HEK293 (cell line): ENCODE measurements around the gene JTB.

Source experiments
- CTCF ChIA-PET: fragments of 350-600 bp; formaldehyde crosslinking; extraction: SDS; loops from one replicate; lab custom pipeline; 2021; ENCODE audit warnings: antibody characterized with exemption; lab: Yijun Ruan, JAX
- POLR2A ChIA-PET: fragments of 300-600 bp; formaldehyde crosslinking; extraction: SDS; loops from one replicate; lab custom pipeline; 2020; ENCODE audit warnings: antibody characterized with exemption, inconsistent platforms; lab: Yijun Ruan, JAX
- H3K27ac ChIP-seq: fragments of 200-500 bp; sonication (Bioruptor generic); 2 replicates; pipeline ENCODE4 v1.5.1; 2014; ENCODE audit warnings: low read depth, low read length, control low read depth, inconsistent platforms; ENCODE audit errors: extremely low read depth
- H3K36me3 ChIP-seq, 2 experiments: fragments of 200-500 bp in 1 of 2; sonication (Bioruptor generic) in 1 of 2; 1 replicate in 1 of 2; 2 replicates in 1 of 2; pipeline ENCODE4 v1.5.1; 2014 to 2017; ENCODE audit warnings: inconsistent platforms in 2 of 2, low read length in 2 of 2; ENCODE audit not compliant: control insufficient read depth in 2 of 2, insufficient read depth in 1 of 2
- H3K4me1 ChIP-seq: fragments of 200-500 bp; sonication (Bioruptor generic); 2 replicates; pipeline ENCODE4 v1.5.1; 2014; ENCODE audit warnings: mild to moderate bottlenecking, low read length, inconsistent platforms; ENCODE audit not compliant: control insufficient read depth, insufficient read depth
- H3K4me3 ChIP-seq: 2 replicates; pipeline ENCODE4 v1.5.1; 2011; ENCODE audit warnings: low read depth, mild to moderate bottlenecking, control low read depth, low read length, moderate library complexity
- H3K9me3 ChIP-seq: fragments of 200-500 bp; sonication (Bioruptor generic); 2 replicates; pipeline ENCODE4 v1.5.1; 2014; ENCODE audit warnings: low read depth, low read length, inconsistent platforms; ENCODE audit not compliant: control insufficient read depth, insufficient read depth
- GLIS2 ChIP-seq: fragments of 450-650 bp; formaldehyde crosslinking; IDR thresholded peaks from 2 replicates; pipeline ENCODE4 v1.5.1; 2016; ENCODE audit warnings: missing biosample characterization, missing genetic modification characterization
- OSR2 ChIP-seq: fragments of 450-650 bp; formaldehyde crosslinking; IDR thresholded peaks from 2 replicates; pipeline ENCODE4 v1.5.1; 2016; ENCODE audit warnings: missing biosample characterization, missing genetic modification characterization
- SCRT2 ChIP-seq: fragments of 450-650 bp; formaldehyde crosslinking; IDR thresholded peaks from 2 replicates; pipeline ENCODE4 v1.5.1; 2016; ENCODE audit warnings: missing biosample characterization, missing genetic modification characterization
- ZFP3 ChIP-seq: fragments of 450-650 bp; formaldehyde crosslinking; IDR thresholded peaks from 2 replicates; pipeline ENCODE4 v1.5.1; 2016; ENCODE audit warnings: low read depth, missing biosample characterization, missing genetic modification characterization
- ZNF138 ChIP-seq: fragments of 450-650 bp; formaldehyde crosslinking; IDR thresholded peaks from 2 replicates; pipeline ENCODE4 v1.5.1; 2016; ENCODE audit warnings: missing biosample characterization, missing genetic modification characterization, borderline replicate concordance
- ZNF16 ChIP-seq: fragments of 450-650 bp; formaldehyde crosslinking; IDR thresholded peaks from 2 replicates; pipeline ENCODE4 v1.5.1; 2016; ENCODE audit warnings: low read depth, missing biosample characterization, missing genetic modification characterization
- ZNF19 ChIP-seq: fragments of 450-650 bp; formaldehyde crosslinking; IDR thresholded peaks from 2 replicates; pipeline ENCODE4; 2016; ENCODE audit warnings: missing biosample characterization, missing genetic modification characterization, low read depth
- ZNF2 ChIP-seq: fragments of 450-650 bp; formaldehyde crosslinking; IDR thresholded peaks from 2 replicates; pipeline ENCODE4 v1.5.1; 2016; ENCODE audit warnings: missing biosample characterization, missing genetic modification characterization
- ZNF23 ChIP-seq: fragments of 450-650 bp; formaldehyde crosslinking; IDR thresholded peaks from 2 replicates; pipeline ENCODE4 v1.5.1; 2016; ENCODE audit warnings: missing biosample characterization, missing genetic modification characterization, borderline replicate concordance
- ZNF324 ChIP-seq: fragments of 450-650 bp; formaldehyde crosslinking; IDR thresholded peaks from 2 replicates; pipeline ENCODE4 v1.5.1; 2016; ENCODE audit warnings: missing biosample characterization, missing genetic modification characterization
- ZNF37A ChIP-seq: fragments of 450-650 bp; IDR thresholded peaks from 2 replicates; pipeline ENCODE4 v1.5.1; 2018; ENCODE audit warnings: missing biosample characterization, missing genetic modification characterization
- ZNF426 ChIP-seq: fragments of 450-650 bp; formaldehyde crosslinking; IDR thresholded peaks from 2 replicates; pipeline ENCODE4 v1.5.1; 2017; ENCODE audit warnings: missing biosample characterization, missing genetic modification characterization, mild to moderate bottlenecking, inconsistent platforms, moderate library complexity
- ZNF473 ChIP-seq: fragments of 450-650 bp; formaldehyde crosslinking; IDR thresholded peaks from 2 replicates; pipeline ENCODE4 v1.5.1; 2017; ENCODE audit warnings: missing biosample characterization, missing genetic modification characterization
- ZNF501 ChIP-seq: fragments of 450-650 bp; formaldehyde crosslinking; IDR thresholded peaks from 2 replicates; pipeline ENCODE4 v1.5.1; 2016; ENCODE audit warnings: missing biosample characterization, missing genetic modification characterization
- ZNF514 ChIP-seq: fragments of 450-650 bp; formaldehyde crosslinking; IDR thresholded peaks from 2 replicates; pipeline ENCODE4 v1.5.1; 2016; ENCODE audit warnings: missing biosample characterization, missing genetic modification characterization
- ZNF571 ChIP-seq: fragments of 450-650 bp; formaldehyde crosslinking; IDR thresholded peaks from 2 replicates; pipeline ENCODE4 v1.5.0; 2017; ENCODE audit warnings: missing biosample characterization, missing genetic modification characterization
- ZNF658 ChIP-seq: fragments of 450-650 bp; formaldehyde crosslinking; IDR thresholded peaks from 2 replicates; pipeline ENCODE4; 2016; ENCODE audit warnings: missing biosample characterization, missing genetic modification characterization
- ZNF777 ChIP-seq: fragments of 450-650 bp; formaldehyde crosslinking; IDR thresholded peaks from 2 replicates; pipeline ENCODE4 v1.5.1; 2017; ENCODE audit warnings: missing biosample characterization, missing genetic modification characterization, borderline replicate concordance
- ZSCAN16 ChIP-seq: fragments of 450-650 bp; formaldehyde crosslinking; IDR thresholded peaks from 2 replicates; pipeline ENCODE4 v1.5.1; 2016; ENCODE audit warnings: missing biosample characterization, missing genetic modification characterization
- TF ChIP-seq, protein P1 (sequence below): fragments of 450-650 bp; formaldehyde crosslinking; IDR thresholded peaks from 2 replicates; pipeline ENCODE4; 2016; ENCODE audit warnings: missing biosample characterization, missing genetic modification characterization
- TF ChIP-seq, protein P2 (sequence below): fragments of 450-650 bp; formaldehyde crosslinking; IDR thresholded peaks from 2 replicates; pipeline ENCODE4 v1.5.1; 2016; ENCODE audit warnings: missing biosample characterization, missing genetic modification characterization
- TF ChIP-seq, protein P3 (sequence below): fragments of 450-650 bp; formaldehyde crosslinking; IDR thresholded peaks from 2 replicates; pipeline ENCODE4 v1.5.1; 2016; ENCODE audit warnings: missing biosample characterization, missing genetic modification characterization
- TF ChIP-seq, protein P4 (sequence below): fragments of 450-650 bp; formaldehyde crosslinking; IDR thresholded peaks from 2 replicates; pipeline ENCODE4 v1.5.1; 2016; ENCODE audit warnings: missing biosample characterization, missing genetic modification characterization

The JTB gene

DNA sequence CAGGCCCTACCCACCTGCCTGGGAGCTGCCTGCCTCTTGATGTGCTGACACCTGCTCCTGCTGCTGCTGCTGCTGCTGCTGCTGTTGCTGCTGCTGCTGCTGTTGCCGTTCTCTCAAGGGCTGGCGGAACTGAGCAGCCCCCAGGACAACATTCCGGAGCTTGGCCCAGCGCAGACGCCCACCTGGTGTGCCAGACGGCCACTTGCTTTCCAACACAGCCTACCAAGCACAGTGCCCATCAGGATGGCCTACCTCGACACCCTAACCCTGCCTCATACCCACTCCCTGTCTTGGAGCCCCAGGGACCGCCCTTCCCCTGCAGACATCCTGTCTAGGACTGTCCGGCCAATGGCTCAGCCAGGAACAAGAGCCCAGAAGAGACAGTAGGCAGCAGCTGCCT is 42.7 kb downstream of the JTB start:
- H3K4me1 ChIP-seq, result no peaks in the 10 kb centered on the region
- POLR2A ChIA-PET, result interaction anchor here (1.4 kb wide), 1 partner anchor 11 kb away, joined by 6 read pairs; the partner anchor contains the start of gene GATAD2B
- CTCF ChIA-PET, result interaction anchor here (0.6 to 1.2 kb wide), 3 partner anchors 11 to 20 kb away, joined by 3 read pairs; no protein-coding TSS in a partner anchor
- TF ChIP-seq OSR2 (peak; percentile 21; the same call in 1 of the 2 replicates), ZNF658 (tag by site-specific recombination) (no peak)
- no peak overlapping the region for H3K4me3 ChIP-seq
- H3K36me3 ChIP-seq, result peaks cover 4 to 88% of the 10 kb centered on the region in 2 experiments; a peak in 2 of 3 replicates
- no peak overlapping the region for H3K27ac ChIP-seq
- no peaks in the 10 kb centered on the region for H3K9me3 ChIP-seq

DNA sequence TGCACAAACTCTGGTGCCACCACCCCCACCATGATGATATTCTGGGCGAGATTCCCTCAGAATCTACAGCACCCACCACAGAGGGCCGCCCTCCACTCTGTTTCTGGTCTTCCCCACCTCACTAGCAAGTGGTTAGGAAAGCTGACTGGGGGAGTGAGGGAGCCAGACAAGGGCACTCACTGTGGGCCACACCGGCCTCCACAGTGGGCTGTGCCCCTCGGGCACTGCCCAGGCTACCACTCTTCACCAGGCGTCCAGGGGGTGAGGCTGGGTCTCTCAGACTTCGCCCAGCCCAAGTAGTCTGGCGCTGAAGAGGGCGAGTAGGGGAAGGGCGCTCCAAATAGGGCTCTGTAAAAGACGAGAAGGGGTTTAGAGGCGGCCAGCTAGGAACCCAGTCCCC is 43.5 kb downstream of the JTB start:
- no peaks in the 10 kb centered on the region for H3K9me3 ChIP-seq
- H3K4me3 ChIP-seq, result no peak overlapping the region
- TF ChIP-seq ZNF2 (tag by site-specific recombination), result no peak
- no peak for TF ChIP-seq ZNF777 (tag by site-specific recombination)
- no peak for TF ChIP-seq ZNF23 (tag by site-specific recombination)
- TF ChIP-seq ZNF426 (tag by site-specific recombination), result no peak
- TF ChIP-seq, protein P1, sequence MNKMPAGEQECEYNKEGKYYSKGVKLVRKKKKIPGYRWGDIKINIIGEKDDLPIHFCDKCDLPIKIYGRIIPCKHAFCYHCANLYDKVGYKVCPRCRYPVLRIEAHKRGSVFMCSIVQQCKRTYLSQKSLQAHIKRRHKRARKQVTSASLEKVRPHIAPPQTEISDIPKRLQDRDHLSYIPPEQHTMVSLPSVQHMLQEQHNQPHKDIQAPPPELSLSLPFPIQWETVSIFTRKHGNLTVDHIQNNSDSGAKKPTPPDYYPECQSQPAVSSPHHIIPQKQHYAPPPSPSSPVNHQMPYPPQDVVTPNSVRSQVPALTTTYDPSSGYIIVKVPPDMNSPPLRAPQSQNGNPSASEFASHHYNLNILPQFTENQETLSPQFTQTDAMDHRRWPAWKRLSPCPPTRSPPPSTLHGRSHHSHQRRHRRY (tag by site-specific recombination), result no peak
- POLR2A ChIA-PET, result interaction anchor here (0.5 to 1.4 kb wide), 2 partner anchors 9 to 11 kb away, joined by 4 to 6 read pairs; partner anchors contain the start of gene GATAD2B
- H3K27ac ChIP-seq, result no peak overlapping the region
- CTCF ChIA-PET, result interaction anchor here (0.6 to 1.2 kb wide), 3 partner anchors 11 to 21 kb away, joined by 3 read pairs; no protein-coding TSS in a partner anchor
- no peaks in the 10 kb centered on the region for H3K4me1 ChIP-seq
- H3K36me3 ChIP-seq, result peaks cover 4 to 82% of the 10 kb centered on the region in 2 experiments; a peak in 2 of 3 replicates

DNA sequence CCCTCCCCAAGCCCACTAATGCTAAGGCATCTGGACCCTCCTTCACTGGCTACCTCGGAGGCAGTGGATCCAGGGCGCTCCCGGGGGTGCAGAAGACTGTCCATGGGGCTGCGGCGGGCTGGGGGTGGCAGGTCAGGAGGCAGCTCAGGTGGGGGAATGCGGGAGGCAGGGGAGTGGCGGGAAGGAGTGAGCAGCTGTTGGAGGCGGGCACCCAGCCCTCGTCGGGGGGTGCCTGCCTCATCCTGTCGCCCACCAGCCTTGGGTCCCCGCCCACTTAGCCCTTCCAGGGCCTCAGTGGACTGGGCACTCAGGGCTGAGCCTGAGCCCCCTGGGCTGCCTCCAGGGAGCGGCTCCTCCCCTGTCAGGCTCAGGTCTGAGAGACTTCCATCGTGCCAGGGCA is 44.0 kb downstream of the JTB start:
- ChIA-PET POLR2A (interaction anchor here (0.5 to 0.6 kb wide), 2 partner anchors 9 to 39 kb away, joined by 4 read pairs; no protein-coding TSS in a partner anchor), CTCF (no interaction called here)
- H3K4me1 ChIP-seq, result no peaks in the 10 kb centered on the region
- no peaks in the 10 kb centered on the region for H3K9me3 ChIP-seq
- H3K4me3 ChIP-seq, result no peak overlapping the region
- H3K27ac ChIP-seq, result no peak overlapping the region
- H3K36me3 ChIP-seq, result peaks cover 4 to 78% of the 10 kb centered on the region in 2 experiments; a peak in 2 of 3 replicates
- TF ChIP-seq SCRT2, result no peak
- TF ChIP-seq ZNF473 (tag by site-specific recombination), result no peak
- TF ChIP-seq ZNF37A (tag by site-specific recombination), result no peak
- TF ChIP-seq ZNF571, result no peak
- TF ChIP-seq ZNF138 (tag by site-specific recombination), result no peak
- no peak for TF ChIP-seq ZNF514 (tag by site-specific recombination)
- no peak for TF ChIP-seq ZNF19 (tag by site-specific recombination)
- TF ChIP-seq ZSCAN16, result no peak
- TF ChIP-seq ZFP3 (tag by site-specific recombination), result no peak
- TF ChIP-seq, protein P2, sequence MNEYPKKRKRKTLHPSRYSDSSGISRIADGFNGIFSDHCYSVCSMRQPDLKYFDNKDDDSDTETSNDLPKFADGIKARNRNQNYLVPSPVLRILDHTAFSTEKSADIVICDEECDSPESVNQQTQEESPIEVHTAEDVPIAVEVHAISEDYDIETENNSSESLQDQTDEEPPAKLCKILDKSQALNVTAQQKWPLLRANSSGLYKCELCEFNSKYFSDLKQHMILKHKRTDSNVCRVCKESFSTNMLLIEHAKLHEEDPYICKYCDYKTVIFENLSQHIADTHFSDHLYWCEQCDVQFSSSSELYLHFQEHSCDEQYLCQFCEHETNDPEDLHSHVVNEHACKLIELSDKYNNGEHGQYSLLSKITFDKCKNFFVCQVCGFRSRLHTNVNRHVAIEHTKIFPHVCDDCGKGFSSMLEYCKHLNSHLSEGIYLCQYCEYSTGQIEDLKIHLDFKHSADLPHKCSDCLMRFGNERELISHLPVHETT, result no peak
- TF ChIP-seq, protein P3, sequence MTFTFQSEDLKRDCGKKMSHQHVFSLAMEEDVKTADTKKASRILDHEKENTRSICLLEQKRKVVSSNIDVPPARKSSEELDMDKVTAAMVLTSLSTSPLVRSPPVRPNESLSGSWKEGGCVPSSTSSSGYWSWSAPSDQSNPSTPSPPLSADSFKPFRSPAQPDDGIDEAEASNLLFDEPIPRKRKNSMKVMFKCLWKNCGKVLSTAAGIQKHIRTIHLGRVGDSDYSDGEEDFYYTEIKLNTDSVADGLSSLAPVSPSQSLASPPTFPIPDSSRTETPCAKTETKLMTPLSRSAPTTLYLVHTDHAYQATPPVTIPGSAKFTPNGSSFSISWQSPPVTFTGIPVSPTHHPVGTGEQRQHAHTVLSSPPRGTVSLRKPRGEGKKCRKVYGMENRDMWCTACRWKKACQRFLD (tag by site-specific recombination), result no peak
- no peak for TF ChIP-seq ZNF501 (tag by site-specific recombination)
- TF ChIP-seq ZNF324 (tag by site-specific recombination), result no peak
- TF ChIP-seq GLIS2 (tag by site-specific recombination), result no peak
- TF ChIP-seq ZNF16, result no peak
- TF ChIP-seq, protein P4, sequence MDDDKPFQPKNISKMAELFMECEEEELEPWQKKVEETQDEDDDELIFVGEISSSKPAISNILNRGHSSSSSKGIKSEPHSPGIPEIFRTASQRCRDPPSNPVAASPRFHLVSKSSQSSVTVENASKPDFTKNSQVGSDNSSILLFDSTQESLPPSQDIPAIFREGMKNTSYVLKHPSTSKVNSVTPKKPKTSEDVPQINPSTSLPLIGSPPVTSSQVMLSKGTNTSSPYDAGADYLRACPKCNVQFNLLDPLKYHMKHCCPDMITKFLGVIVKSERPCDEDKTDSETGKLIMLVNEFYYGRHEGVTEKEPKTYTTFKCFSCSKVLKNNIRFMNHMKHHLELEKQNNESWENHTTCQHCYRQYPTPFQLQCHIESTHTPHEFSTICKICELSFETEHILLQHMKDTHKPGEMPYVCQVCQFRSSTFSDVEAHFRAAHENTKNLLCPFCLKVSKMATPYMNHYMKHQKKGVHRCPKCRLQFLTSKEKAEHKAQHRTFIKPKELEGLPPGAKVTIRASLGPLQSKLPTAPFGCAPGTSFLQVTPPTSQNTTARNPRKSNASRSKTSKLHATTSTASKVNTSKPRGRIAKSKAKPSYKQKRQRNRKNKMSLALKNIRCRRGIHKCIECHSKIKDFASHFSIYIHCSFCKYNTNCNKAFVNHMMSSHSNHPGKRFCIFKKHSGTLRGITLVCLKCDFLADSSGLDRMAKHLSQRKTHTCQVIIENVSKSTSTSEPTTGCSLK (tag by site-specific recombination), result no peak
